CD4-positive, alpha-beta T cell (primary cell): ENCODE data around the gene CTNNA1. TPM values are rescaled to one million over a fixed set of nuclear protein-coding genes. Genes with fewer than 3 reads are reported as not detected.

ENCODE experiments used
- ATAC-seq: fragments of 200-7000 bp; cut with Tn5 transposase; one replicate; pipeline ENCODE4 v1.10.0; 2022; ENCODE audit warnings: mild to moderate bottlenecking; ENCODE audit not compliant: poor library complexity
- CTCF ChIA-PET: fragments of 350-600 bp; sonication (Branson Sonifier 250); formaldehyde crosslinking; loops from one replicate; lab custom pipeline; 2021; ENCODE audit warnings: antibody characterized with exemption, inconsistent platforms; lab: Charles Lee
- POLR2A ChIA-PET: fragments of 350-600 bp; sonication (Branson Sonifier 250); formaldehyde crosslinking; loops from one replicate; lab custom pipeline; 2021; ENCODE audit warnings: antibody characterized with exemption, inconsistent platforms; lab: Charles Lee
- DNase-seq, 14 experiments: peaks; one replicate each; pipeline ENCODE4 v3.0.0-alpha.2; 2013 to 2020; ENCODE audit warnings: mixed read lengths in 2 of 14
- H3K27ac ChIP-seq, 2 donors: one replicate each; pipeline versions ENCODE4 v1.5.1 to v1.7.0; 2013; ENCODE audit warnings: low read length in 2 of 2, low read depth in 1 of 2, mild to moderate bottlenecking in 1 of 2
- H3K27me3 ChIP-seq, 2 experiments: 1 replicate in 1 of 2; 2 replicates in 1 of 2; pipeline versions ENCODE4 v1.6.1 to v1.7.0; 2013; ENCODE audit warnings: low read length in 2 of 2, control low read depth in 1 of 2, mild to moderate bottlenecking in 1 of 2, moderate library complexity in 1 of 2; ENCODE audit not compliant: insufficient read depth in 2 of 2, control insufficient read depth in 1 of 2
- H3K36me3 ChIP-seq: one replicate; pipeline ENCODE4 v1.6.1; 2013; ENCODE audit warnings: low read length, control low read depth; ENCODE audit not compliant: insufficient read depth
- H3K4me1 ChIP-seq: one replicate; pipeline ENCODE4 v1.6.1; 2013; ENCODE audit warnings: low read length, control low read depth; ENCODE audit not compliant: insufficient read depth
- H3K4me3 ChIP-seq: one replicate; pipeline ENCODE4 v1.5.1; 2013; ENCODE audit warnings: mild to moderate bottlenecking, low read length, moderate library complexity
- H3K9me3 ChIP-seq, 2 experiments: 1 replicate in 1 of 2; 2 replicates in 1 of 2; pipeline versions ENCODE4 v1.6.1 to v1.7.0; 2013; ENCODE audit warnings: low read length in 2 of 2, mild to moderate bottlenecking in 2 of 2, control low read depth in 1 of 2, moderate library complexity in 1 of 2; ENCODE audit not compliant: control insufficient read depth in 1 of 2, insufficient read depth in 1 of 2
- H3K27ac Mint-ChIP-seq: one replicate; pipeline ENCODE4 v1.8.0; 2020; ENCODE audit warnings: mixed read lengths
- H3K27me3 Mint-ChIP-seq: one replicate; pipeline ENCODE4 v1.8.0; 2021; ENCODE audit warnings: mixed read lengths
- H3K36me3 Mint-ChIP-seq: one replicate; pipeline ENCODE4 v1.8.0; 2021; ENCODE audit warnings: low read depth, mixed read lengths
- H3K4me1 Mint-ChIP-seq: one replicate; pipeline ENCODE4 v1.8.0; 2021; ENCODE audit warnings: low read depth, mixed read lengths
- H3K4me3 Mint-ChIP-seq: one replicate; pipeline ENCODE4 v1.8.0; 2020; ENCODE audit warnings: mild to moderate bottlenecking, mixed read lengths
- H3K9me3 Mint-ChIP-seq: one replicate; pipeline ENCODE4 v1.8.0; 2020; ENCODE audit warnings: mixed read lengths
- CTCF ChIP-seq: fragments of 200-600 bp; IDR thresholded peaks from one replicate; pipeline ENCODE4 v1.8.0; 2022; ENCODE audit warnings: antibody characterized with exemption, mild to moderate bottlenecking
- intact Hi-C, 2 experiments: fragments of 100-400 bp; cut with DNase I in 1 of 2; cut with micrococcal nuclease in 1 of 2; formaldehyde crosslinking; loops; one replicate each; pipeline versions ENCODE4 v1.15.1 to v1.9.0; 2023 to 2025; cut with DNase I, micrococcal nuclease
- total RNA-seq, 174 experiments: library from RNA in 2 of 174; stranded (reverse) in 2 of 174; gene quantifications; one replicate each; pipeline ENCODE4 v1.2.3 and lab custom pipeline; 2021 to 2026

The CTNNA1 gene
- total RNA-seq, 2 experiments from 2014 or later = 6.0 to 6.7 TPM

- Histone ChIP-seq H3K9me3 (no peaks in the 10 kb centered on the region), H3K36me3 (no peaks in the 10 kb centered on the region), H3K4me1 (no peaks in the 10 kb centered on the region), H3K4me3 (no peak overlapping the region), H3K27ac (no peak overlapping the region), H3K27me3 (no peaks in the 10 kb centered on the region)
- Mint-ChIP-seq H3K36me3 (no peaks in the 10 kb centered on the region), H3K27ac (no peak overlapping the region), H3K9me3 (no peaks in the 10 kb centered on the region), H3K4me3 (no peak overlapping the region), H3K4me1 (no peaks in the 10 kb centered on the region), H3K27me3 (no peaks in the 10 kb centered on the region)
- ChIA-PET POLR2A (no interaction called here), CTCF (no interaction called here)
- DNase-seq (no peak), ATAC-seq (no peak)
- TF ChIP-seq CTCF = no peak
- intact Hi-C loops = no loop called here
Measured at GRCh38 chr5:138972230-138972629, 219.0 kb downstream of the CTNNA1 start.

GRCh38 chr5:138972836-138973235, 219.6 kb downstream of the CTNNA1 start:
- no peak overlapping the region for H3K27ac ChIP-seq
- H3K27me3 ChIP-seq = no peaks in the 10 kb centered on the region
- Mint-ChIP-seq H3K27me3 (no peaks in the 10 kb centered on the region), H3K4me3 (no peak overlapping the region), H3K27ac (no peak overlapping the region), H3K9me3 (no peaks in the 10 kb centered on the region), H3K4me1 (no peaks in the 10 kb centered on the region), H3K36me3 (no peaks in the 10 kb centered on the region)
- intact Hi-C loops = no loop called here
- no peak for DNase-seq
- no peaks in the 10 kb centered on the region for H3K4me1 ChIP-seq
- H3K9me3 ChIP-seq = no peaks in the 10 kb centered on the region
- no peak overlapping the region for H3K4me3 ChIP-seq
- no peak for ATAC-seq
- TF ChIP-seq CTCF = no peak
- ChIA-PET CTCF (no interaction called here), POLR2A (no interaction called here)
- H3K36me3 ChIP-seq = no peaks in the 10 kb centered on the region

- H3K4me1 ChIP-seq = peaks cover 2% of the 10 kb centered on the region
- no peaks in the 10 kb centered on the region for H3K27me3 Mint-ChIP-seq
- intact Hi-C loops = no loop called here
- no peaks in the 10 kb centered on the region for H3K36me3 Mint-ChIP-seq
- no peak overlapping the region for H3K27ac ChIP-seq
- no peak overlapping the region for H3K27ac Mint-ChIP-seq
- H3K4me1 Mint-ChIP-seq = peaks cover 3% of the 10 kb centered on the region
- no peak for TF ChIP-seq CTCF
- H3K9me3 Mint-ChIP-seq = no peaks in the 10 kb centered on the region
- H3K4me3 Mint-ChIP-seq = no peak overlapping the region
- H3K27me3 ChIP-seq = no peaks in the 10 kb centered on the region
- no peaks in the 10 kb centered on the region for H3K9me3 ChIP-seq
- H3K36me3 ChIP-seq = no peaks in the 10 kb centered on the region
- H3K4me3 ChIP-seq = no peak overlapping the region
- ChIA-PET POLR2A (no interaction called here), CTCF (no interaction called here)
- ATAC-seq (no peak), DNase-seq (no peak)
Measured at GRCh38 chr5:138974227-138975063, 221.2 kb downstream of the CTNNA1 start.
